ENCODE results near the gene C1orf159. TPM values are rescaled to one million over a fixed set of nuclear protein-coding genes. Genes with fewer than 3 reads are reported as not detected.
A peak's percentile ranks its signal among the peaks of the same experiment; 100 is the strongest.

The C1orf159 gene
- total RNA-seq, 1 donor from 2014 or later = 20.2 TPM

DNA sequence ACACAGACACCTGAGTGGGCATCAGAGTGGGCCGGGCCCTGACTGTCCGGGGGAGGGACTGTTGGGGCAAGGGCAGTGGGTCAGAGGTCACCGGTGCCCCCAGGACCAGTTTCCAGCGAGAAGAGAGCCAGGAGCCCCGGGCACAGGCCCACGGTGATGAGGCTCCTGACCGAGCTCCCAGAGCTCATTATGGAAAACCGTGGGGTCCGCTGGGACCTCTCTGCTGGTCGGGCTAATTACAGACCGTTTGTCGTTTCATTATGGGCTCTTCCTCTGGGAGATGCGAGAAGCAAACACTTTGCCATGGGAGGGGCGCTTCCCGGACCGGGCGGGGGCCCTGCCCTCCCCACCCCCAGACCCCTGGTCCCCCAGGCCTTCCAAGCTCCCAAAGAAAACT lies 45.8 kb upstream of the C1orf159 start:
- TF ChIP-seq, protein P1, sequence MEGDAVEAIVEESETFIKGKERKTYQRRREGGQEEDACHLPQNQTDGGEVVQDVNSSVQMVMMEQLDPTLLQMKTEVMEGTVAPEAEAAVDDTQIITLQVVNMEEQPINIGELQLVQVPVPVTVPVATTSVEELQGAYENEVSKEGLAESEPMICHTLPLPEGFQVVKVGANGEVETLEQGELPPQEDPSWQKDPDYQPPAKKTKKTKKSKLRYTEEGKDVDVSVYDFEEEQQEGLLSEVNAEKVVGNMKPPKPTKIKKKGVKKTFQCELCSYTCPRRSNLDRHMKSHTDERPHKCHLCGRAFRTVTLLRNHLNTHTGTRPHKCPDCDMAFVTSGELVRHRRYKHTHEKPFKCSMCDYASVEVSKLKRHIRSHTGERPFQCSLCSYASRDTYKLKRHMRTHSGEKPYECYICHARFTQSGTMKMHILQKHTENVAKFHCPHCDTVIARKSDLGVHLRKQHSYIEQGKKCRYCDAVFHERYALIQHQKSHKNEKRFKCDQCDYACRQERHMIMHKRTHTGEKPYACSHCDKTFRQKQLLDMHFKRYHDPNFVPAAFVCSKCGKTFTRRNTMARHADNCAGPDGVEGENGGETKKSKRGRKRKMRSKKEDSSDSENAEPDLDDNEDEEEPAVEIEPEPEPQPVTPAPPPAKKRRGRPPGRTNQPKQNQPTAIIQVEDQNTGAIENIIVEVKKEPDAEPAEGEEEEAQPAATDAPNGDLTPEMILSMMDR (conservative IDR thresholded peaks at IDR 0.05; ENCODE audit: low read depth, low read length) = no peak
- H3K4me3 ChIP-seq (ENCODE audit: low read depth, low read length) = no peak overlapping the region
- DNase-seq (ENCODE audit: low read depth) = no peak

DNA sequence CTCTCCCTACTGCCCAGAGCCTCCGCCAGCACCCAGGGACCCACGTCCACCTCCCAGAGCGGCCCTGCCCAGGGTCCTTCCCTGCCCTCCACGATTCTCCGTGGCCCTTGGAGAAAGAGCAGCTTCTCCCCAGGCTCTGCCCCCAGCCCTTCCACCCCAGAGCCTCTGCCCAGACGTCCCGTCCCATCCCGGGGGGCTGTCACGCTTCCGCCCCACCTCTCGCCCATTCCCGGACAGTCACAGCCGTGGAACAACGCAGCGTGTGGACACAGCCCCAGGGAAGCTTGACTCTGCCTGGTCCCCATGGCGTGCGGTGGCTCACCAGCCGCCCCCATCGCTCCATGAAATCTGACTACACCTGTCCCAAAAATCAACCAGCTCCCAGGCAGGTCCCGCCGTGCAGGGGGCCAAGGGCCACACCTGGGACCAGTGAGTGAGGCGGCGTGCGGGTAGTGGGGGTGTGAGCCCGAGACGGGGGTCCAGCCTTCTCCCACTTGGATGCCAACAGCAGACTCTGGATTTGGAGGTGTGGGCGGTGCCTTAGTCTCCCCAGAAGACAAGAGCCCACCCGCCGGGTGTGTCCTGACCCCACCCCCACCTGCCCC lies 45.3 kb upstream of the C1orf159 start:
- TF ChIP-seq, protein P1 (conservative IDR thresholded peaks at IDR 0.05; ENCODE audit: low read depth, low read length) = no peak
- no peak for DNase-seq (ENCODE audit: low read depth)
- no peak overlapping the region for H3K4me3 ChIP-seq (ENCODE audit: low read depth, low read length)

DNA sequence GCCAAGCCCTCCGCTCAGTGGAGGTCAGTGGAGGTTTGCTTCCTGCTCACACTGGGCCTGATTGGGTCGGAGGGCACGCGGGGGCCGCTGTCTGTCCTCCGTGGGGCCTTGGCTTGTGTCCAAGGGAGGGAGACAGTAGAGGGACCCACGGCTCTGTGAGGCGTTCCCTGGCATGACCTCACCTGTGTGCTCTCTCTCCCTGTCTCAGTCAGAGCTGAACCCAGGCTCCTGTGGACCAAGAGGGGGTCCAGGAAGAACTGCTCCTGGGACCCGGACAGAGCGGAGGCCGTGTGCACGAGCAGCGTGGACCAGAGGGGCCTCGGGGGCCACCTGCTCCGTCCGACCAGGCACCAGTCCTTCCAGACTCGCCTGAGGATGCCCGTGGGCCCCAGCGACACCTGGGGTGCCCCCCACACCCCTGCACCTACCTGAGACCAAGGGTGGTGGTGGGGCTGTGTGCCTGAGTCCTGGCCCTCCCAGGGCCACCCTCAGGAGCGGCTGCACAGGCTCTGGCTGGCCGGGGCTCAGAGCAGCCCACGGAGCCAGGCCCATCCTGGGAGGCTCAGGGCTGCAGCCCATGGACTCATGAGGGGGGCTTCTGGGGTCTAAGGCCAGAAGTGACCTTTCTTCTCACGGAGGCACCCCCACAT lies 44.5 kb upstream of the C1orf159 start:
- no peak for DNase-seq (ENCODE audit: low read depth)
- TF ChIP-seq, protein P1 (conservative IDR thresholded peaks at IDR 0.05; ENCODE audit: low read depth, low read length) = no peak
- no peak overlapping the region for H3K4me3 ChIP-seq (ENCODE audit: low read depth, low read length)

DNA sequence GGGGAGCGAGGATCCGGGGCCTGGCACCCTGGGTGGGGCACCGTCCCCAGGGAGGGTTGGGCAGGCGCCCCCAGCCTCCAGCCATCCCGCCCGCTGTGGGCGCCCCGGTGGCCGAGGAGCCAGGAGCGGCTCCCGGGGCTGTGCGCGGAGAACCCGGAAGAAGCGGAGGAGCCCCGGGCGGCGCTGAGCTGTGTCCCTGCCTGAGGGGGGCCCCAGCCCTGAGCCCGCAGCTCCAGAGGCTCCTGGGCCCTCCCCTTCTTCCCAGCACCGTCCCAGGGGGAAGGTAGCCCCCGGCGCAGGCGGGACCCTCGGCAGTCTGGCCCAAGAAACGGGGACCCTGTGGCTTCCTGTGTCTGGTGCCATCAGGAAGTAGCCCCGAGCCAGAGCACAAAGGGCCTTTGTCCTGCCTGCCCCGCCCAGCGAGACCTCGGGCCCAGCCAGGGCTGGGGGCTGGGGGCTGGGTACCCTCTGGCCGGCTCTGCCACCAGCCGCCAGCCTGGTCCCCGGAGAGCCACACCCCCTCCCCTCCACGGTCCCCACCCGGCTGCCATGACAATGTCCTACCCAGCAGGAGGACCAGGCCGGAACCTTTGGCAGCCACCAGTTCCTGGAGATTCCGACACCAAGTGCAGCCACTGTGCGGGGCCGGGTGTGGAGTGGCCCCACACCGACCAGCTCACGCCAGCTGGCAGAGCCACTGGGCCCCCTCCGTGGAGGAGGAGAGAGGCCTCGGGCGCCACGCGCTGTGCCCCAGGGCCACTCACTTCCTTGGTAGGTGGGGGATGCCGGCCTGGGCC lies 42.2 kb upstream of the C1orf159 start:
- no peak for DNase-seq (ENCODE audit: low read depth)
- TF ChIP-seq, protein P1 (conservative IDR thresholded peaks at IDR 0.05; ENCODE audit: low read depth, low read length) = no peak
- H3K4me3 ChIP-seq (ENCODE audit: low read depth, low read length) = peak overlapping the region; percentile 35

DNA sequence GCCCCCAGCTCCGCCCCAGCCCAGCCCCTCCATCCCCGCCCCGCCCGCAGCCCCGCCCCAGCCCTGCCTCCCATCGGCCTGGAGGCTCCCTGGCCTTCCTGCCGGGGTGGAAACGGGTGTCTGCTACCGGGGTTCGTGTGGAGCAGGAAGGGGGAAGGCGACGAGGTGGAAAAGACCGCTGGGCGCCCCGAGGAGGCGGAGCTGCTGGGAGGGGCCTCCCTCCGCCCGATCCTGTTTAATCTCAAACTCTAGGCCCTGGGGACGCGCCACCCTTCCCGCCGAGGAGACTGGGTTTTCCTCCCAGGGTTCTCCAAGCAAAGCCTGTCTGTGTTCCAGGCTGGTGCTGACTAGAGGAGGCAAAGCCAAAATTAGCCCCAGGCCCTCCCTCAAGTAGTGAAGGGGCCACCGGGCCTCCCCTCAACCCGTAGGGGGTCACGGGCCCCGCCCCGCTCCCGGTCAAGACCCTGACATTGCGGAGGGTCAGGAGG lies 41.6 kb upstream of the C1orf159 start:
- no peak for DNase-seq (ENCODE audit: low read depth)
- TF ChIP-seq, protein P1 (conservative IDR thresholded peaks at IDR 0.05; ENCODE audit: low read depth, low read length) = no peak
- peak overlapping the region; percentile 35 for H3K4me3 ChIP-seq (ENCODE audit: low read depth, low read length)

DNA sequence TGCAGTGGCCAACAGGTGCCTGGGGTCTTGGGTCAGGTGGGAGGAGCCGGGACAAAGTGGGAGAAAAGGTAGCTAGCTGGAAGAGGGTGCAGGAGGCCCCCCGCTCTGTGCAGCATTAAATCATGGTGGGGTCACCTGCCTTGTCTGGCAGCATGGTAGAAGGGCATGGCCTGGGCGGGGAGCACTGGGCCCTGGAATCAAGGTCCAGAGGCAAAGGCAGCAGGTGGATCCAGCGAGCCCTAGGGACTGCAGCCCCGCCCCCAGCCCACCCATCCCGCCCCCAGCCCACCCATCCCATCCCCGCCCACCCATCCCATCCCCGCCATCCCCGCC lies 41.1 kb upstream of the C1orf159 start:
- TF ChIP-seq, protein P1 (conservative IDR thresholded peaks at IDR 0.05; ENCODE audit: low read depth, low read length) = no peak
- no peak for DNase-seq (ENCODE audit: low read depth)
- H3K4me3 ChIP-seq (ENCODE audit: low read depth, low read length) = no peak overlapping the region
